GM04503 (cell line): ENCODE results near the gene PRR18.
"Not testable (repeated sequence)": the region's sequence is repeated elsewhere in the genome, so short reads cannot be mapped to it uniquely, and the experiment has no call there.

Source experiments
- DNase-seq: peaks from one replicate; pipeline ENCODE4 v3.0.0-alpha.2; 2012; ENCODE audit warnings: low read depth

The PRR18 gene, protein sequence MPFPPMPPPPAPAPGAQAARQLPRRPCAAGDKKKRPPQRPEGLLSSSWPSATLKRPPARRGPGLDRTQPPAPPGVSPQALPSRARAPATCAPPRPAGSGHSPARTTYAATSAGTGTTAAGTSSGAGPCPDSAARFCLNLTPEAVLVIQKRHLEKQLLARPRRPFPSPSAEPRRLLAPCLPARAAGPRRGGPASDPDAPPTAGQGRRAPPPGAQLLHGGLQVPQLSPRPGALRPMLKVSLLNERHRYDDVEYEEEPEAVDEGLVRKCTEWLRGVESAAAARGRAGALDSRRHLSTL

GRCh38 chr6:166308033-166308768 lies at the start of gene PRR18:
Gene PRR18 (minus strand): TSS chr6:166308392. CDS start chr6:166308142, 250 bp downstream.
- DNase-seq = no peak

DNA sequence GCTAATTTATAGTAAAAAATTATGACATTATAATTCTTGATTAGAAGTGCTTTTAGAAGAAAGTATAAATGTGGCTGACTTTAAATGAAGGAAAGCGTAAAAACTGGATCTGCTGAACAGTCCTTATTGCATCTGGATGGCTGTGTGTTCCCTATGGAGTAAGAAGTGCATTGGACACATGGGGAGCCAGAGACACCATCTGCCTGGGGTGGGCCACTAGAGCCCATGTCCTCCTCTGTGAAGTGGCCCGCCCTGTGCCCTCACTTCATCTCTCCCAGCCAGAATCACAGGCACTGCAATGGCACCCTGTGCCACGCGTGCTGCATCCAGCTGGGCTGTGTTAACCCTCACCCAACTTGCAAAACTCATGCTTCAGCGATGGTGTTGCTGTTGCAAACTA lies 47.4 kb upstream of the PRR18 start:
- DNase-seq = no peak

DNA sequence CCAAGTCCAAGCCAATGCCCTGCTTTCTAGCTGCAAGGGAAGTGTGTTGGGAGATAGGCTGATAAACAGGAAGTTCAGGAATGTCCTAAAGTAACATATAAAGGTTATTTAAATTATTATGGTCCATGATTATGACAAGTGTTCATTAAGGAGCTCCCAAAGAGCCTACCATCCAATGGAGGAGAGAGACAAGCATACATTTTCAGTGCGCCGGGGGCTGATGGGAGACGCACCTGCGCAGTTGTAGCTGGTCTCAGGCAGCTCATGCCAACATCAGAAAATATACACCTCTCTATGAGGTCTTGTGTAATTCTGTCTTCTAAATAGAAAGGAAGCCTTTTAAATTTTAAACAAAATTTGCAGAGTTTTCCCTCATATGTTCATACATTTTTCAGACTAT lies 46.8 kb upstream of the PRR18 start:
- DNase-seq = no peak

DNA sequence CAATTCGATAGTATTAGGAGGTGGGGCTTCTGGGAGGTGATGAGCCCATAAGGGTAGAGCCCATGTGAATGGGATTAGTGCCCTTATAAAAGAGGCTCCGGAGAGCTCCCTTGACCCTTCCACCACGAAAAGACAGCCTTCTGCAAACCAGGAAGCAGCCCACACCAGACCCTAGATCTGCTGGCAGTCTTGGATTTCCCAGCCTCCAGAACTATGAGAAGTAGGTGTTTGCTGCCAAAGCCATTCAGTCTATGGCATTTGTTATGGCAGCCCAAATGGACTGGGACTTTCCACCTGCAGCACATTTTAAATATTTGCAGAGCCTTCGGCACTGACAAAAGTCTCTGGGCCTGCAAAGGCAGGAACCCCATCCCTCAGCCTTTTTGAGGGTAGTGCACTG lies 46.0 kb upstream of the PRR18 start:
- no peak for DNase-seq

GRCh38 chr6:166353507-166353906 lies 45.3 kb upstream of the PRR18 start:
- DNase-seq = no peak

DNA sequence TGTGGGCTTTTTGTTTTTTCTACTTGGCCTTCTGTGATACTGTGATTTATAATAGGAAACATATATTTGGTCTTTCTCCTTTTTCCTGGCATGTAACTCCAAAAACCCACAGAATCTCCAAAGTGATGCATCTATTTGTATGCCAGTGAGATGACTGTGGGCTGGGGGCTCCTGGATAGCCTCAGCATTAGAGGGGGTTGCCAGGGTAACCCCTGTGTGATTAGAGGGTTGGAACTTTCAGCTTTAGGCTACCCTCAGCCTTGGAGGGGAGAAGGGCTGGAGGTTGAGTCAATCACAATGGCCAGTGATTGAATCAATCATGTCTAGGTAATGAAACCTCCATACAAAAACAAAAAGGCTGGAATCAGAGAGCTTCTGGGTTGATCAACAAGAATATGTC lies 44.7 kb upstream of the PRR18 start:
- no peak for DNase-seq

DNA sequence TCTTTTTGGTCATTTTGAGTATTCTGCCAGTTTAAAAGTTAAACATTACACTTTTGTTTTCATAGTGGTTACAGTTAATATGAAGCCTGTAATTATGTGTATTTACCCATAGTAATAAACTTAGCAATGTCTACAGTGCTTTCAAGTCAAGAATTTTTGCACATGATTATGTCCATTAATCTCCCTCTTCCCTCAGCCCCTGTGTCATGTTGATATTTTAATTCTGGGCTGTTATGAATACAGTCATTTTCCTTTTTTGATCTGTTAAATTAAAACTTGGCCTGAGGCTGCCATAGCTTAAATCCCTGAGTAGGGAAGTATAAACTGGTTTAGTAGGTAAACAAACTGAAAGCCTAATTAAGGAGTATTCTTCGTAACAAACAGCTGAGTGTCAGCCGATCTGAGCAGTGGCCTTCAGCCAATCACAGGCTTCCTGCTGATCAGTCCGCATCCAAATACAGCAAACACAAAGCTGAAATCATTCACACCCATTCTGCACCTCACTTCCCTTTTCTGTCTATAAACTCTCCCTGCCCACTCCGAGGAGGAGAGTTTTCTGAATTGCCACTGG lies 43.6 kb upstream of the PRR18 start:
- no peak for DNase-seq

DNA sequence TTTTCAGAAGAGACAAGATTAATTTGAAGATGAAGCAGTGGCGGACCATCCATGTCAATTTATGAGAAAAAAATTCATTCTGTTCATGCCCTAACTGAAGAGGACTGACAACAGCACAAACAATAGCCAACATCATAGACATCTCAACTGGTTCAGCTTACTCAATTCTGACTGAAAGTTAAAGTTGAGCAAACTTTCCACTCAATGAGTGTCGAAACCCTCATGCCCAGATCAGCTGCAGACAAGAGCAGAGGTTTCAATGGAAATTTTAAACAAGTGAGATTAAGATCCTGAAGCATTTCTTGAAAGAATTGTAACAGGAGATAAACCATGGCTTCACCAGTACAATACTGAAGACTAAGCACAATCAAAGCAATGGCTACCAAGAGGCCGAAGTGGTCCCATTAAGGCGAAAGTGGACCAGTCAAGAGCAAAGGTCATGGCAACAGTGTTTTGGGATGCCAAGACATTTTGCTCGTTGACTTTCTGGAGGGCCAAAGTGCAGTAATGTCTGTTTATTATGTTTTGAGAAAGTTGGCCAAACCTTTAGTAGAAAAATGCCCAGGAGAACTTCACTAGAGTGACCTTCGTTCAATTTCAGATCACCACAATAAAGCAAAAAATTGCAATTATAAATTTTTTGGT lies 40.2 kb upstream of the PRR18 start:
- no peak for DNase-seq

DNA sequence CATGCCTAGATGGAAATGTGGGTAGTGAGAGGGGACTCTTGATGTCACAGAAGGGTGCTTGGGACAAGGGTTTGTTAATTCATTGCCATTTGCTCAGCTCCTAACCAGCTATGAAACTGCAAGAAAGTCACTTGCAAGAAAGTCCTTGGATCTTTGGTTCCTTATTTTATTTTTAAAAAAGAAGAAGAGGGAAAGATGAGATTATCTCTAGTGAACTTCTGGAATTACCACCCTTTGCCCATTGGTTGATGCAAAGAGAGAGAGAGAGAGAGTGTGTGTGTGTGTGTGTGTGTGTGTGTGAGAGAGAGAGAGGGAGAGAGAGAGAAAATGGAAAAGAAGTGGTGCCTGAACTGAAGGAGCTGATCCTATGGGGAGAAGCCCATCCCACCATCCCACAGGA lies 38.8 kb upstream of the PRR18 start:
- DNase-seq = no peak

- DNase-seq = no peak
Observed at GRCh38 chr6:166346449-166346848, 38.3 kb upstream of the PRR18 start.

DNA sequence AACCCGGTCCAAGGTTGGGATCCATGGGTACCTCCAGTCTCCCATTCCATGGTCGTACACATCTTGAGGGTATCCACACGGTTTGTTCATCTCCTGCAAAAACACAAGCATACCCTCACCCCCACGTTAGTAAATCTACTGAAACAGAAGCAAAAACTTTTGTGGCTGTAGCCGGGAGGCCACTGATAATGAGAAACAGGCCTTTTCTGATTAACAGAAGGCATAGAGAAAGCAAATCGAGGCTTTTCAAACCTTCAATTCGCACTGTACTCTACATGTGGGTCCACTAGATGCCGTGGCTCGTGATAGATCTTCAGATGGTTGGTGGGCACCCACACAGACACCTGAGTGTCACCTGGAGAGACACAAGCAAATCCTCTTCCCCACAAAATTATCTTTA lies 37.5 kb upstream of the PRR18 start:
- not testable (repeated sequence) for DNase-seq

GRCh38 chr6:166344921-166345320 lies 36.7 kb upstream of the PRR18 start:
- DNase-seq = not testable (repeated sequence)

- DNase-seq = no peak
Observed at GRCh38 chr6:166344240-166344639, 36.0 kb upstream of the PRR18 start.

DNA sequence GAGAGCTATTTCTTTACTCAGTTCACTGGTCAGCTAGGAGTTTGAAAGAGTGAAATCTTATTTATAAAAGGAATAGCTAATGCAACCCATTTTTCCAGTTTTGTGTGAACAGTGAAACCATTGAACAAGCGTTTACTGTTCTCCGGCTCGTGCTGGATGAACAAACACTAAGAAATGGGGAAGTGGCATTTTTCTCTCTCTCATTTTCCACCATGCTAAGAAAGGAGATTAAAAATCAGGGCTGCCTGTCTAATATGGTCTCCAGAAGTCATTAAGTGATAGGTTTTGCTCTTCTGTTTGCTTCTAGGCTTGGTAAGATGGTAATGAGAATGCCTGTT lies 34.9 kb upstream of the PRR18 start:
- DNase-seq = no peak

DNA sequence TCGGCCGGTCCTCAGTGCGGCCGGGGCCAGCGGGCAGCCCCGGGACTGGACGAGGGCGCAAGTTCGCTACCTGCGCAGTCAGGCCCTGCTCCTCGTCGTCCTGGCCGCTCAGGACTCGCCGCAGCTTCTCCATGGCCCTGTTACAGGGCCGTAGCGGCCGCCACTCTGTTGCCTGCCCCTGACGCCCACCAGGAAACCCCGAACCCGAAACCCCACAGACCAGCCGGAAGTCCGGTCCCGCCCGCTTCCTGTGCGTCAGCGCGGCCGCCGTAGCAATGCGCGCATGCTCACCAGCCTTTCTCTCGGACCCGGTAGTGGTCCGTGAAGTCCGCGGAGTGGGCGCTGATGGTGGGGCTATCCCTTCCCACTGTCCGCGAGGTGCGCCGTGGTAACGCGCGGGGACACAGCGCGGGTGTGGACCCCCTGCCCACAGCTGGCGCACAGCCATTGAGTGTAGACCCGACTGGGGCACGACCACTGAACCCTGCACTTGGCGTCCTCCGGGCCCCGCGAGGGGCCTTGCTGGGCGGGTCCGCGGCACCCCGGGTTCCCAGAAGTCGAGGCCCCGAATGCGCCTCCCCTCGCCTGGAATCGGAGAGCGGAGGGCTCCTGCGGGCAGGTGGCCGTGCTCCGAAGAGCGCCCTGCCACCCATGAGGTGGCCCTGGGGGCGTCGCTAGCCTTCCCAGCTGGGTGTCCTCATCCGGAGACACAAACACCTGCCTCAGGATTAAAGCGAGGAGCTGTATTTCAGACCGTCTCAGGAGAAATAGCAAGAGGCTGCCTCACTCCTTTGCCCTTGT lies 34.4 kb upstream of the PRR18 start, which contains the start of gene SFT2D1:
Gene SFT2D1, minus strand, starts transcription at position 197 of the 801 bp plus-strand sequence. Its CDS starts 64 bp downstream, at position 133.
- peak; percentile 24 for DNase-seq

GRCh38 chr6:166341977-166342348 lies 33.8 kb upstream of the PRR18 start:
- DNase-seq = no peak

DNA sequence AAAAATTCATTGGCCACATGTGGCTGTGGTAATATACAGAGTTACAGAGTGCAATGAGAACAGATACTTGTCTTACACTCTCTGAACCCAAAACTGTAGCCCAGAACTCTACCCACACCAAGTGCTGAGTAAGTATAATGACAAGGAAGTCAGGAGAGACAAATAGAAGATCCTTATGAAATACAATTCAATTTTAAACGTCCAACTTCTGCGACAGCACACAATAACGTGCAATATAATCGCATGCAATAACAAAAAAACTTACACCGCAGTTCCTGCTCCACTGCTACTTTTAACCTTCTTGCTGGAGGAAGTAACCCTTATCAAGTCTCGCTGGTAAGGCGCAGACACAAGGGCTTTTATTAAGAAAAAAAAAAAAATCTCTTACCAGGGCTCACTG lies 33.3 kb upstream of the PRR18 start:
- no peak for DNase-seq

DNA sequence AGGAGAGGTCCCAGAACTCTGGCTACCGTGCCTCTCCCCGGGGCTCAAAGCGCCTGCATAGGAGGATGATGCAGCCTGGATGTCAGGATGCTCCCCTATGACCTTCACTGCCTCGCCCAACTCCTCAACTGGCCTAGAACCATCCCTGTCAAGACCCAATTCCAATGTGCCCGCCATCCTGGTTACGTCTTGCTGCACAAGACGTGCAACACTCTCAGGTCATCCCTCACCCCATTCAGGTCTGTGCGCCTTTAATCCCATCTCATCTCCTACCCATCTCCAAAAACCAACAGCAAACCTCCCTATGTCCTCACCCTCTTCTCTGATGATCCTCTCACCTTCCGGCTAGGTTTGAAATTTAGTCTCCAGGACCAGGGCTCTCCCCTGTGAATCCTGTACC lies 30.7 kb upstream of the PRR18 start:
- DNase-seq = no peak

GRCh38 chr6:166336847-166337246 lies 28.7 kb upstream of the PRR18 start:
- no peak for DNase-seq

GRCh38 chr6:166335378-166336302 lies 27.4 kb upstream of the PRR18 start:
- DNase-seq = no peak

DNA sequence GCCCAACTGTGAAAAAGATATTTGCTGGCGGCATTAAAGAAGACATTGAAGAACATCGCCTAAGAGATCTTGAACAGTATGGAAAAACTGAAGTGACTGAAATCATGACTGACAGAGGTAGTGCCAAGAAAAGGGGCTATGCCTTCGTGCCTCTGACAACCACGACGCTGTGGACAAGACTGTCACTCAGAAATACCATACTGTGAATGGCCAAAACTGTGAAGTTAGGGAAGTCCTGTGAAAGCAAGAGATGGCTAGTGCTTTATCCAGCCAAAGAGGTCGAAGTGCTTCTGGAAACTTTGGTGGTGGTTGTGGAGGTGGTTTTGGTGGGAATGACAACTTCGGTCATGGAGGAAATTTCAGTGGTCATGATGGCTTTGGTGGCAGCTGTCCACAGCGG lies 26.7 kb upstream of the PRR18 start:
- DNase-seq = no peak
